Measurements from ENCODE around the gene SMU1.

SMU1 gene

DNA sequence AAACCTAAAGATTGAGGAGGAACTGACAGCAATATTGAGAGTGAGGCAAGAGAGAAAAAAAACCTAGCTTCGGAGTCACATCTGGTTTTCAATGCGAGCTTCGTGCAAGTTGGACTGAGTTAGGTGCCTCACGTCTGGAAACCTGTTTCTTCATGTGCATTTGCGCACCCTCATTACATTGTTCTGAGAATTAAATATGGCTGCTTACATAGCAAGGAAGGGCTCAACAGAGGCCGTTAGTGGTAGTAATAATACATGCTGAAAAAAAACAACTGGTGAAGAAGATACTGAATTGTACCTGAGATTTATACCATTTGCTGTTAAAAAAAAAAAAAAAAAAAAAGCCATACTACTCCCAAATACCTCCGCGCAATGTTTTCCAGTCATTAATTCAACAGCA lies 32.8 kb downstream of the SMU1 start:
- DNase-seq: peak; percentile 42

DNA sequence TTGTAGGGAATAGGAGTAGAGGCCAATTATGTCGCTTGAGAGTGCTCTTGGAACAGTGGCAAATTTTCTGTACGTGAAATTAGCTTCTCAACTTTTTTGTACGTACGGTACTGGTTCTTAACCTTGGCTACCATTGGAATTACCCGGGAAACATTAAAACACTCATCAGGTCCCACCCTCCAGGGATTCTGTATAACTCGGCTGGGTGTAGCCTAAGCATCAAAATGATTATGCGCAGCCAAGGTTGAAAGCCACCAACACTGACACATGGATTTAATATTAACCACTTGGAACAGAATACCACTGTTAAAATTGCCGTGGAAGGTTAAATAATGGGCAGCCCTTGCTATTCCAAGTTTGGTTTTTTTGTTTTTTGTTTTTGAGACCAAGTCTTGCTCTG lies 34.0 kb downstream of the SMU1 start:
- DNase-seq: no peak

DNA sequence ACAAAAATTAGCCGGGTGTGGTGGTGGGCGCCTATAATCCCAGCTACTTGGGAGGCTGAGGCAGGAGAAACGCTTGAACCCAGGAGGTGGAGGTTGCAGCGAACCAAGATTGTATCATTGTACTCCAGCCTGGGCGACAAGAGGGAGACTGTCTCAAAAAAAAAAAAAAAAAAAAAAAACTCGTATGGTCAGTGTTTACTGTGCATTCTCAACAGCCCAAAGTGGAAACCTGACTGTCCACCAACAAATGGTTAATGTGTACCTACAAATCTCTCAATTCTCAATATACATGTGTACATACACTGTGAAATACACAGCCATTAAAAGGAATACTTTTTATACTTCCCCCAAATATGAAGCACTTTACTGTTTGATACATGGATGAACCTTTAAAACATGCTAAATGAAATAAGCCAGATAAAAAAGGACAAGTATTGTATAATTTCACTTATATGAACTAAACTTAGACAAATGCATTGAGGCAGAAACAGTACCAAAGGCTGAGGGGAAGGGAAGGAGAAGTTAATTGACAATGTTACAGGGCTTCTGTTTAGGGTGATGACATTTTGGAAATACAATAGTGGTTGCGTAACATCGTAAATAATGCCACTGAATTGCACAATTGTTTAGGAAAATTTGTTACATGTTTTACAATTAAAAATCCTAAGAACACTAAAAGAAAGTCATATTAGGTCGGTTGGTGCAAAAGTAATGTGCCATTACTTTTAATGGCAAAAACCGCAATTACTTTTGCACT lies 34.9 kb downstream of the SMU1 start:
- DNase-seq: no peak

DNA sequence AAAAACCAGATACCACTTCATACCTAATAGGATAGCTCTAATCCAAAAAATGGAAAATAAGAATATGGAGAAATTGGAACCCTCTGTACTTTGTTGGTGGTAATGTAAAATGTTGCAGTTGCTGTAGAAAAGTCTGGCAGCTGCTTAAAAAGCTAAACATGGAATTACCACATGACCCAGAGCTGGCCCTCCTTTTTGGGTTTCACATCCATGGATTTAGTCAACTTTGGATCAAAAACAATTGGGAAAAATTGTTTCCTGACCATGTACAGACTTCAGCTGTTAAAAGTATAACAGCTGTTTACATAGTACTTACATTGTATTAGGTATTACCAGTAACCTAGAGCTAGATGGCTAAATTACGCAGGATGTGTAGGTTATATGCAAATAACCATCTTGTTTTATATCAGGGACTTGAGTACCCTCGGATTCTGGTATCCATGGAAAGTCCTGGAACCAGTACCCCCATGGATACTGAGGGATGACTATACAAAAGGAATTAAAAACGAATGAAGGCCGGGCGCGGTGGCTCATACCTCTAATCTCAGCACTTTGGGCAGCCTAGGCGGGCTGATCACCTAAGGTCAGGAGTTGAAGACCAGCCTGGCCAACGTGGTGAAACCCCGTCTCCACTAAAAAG lies 35.6 kb downstream of the SMU1 start:
- no peak for DNase-seq

DNA sequence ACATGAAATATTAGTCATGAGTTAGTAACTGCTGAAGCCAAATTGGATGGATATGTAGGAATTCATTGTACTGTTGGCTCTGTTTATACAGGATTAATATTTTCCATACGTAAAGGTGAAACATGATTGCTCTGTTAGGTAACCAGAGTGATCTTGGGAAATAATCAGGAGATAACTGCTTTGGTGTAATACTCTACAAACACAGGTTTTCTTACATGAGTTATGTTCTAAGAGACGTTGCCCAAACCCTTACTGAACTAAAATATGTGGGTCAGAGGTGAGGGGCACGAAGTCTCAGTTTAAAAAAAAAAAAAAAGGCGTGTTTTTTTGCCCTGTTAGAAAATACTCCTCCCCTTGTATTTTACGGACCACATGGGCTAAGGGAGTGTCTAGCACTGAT lies 43.6 kb downstream of the SMU1 start:
- no peak for DNase-seq

DNA sequence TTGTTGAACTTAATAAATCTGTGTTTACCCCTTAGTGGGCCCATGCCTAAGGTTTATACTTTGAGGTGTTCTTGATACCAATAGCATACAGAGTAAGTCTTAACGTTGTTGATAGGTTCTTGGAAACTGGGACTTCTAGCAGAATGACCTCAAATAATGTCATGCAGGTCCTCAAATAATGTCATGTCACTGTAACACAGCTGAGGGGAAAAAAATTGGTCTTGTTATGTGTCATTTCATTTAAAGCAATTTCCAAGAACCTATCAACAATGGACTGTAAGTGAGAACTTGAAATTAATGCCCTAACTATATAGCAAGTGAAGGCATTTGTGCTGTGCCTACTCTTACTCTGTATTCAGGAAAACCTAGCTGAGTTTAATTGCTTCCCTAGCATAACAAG lies 44.2 kb downstream of the SMU1 start:
- DNase-seq: no peak

DNA sequence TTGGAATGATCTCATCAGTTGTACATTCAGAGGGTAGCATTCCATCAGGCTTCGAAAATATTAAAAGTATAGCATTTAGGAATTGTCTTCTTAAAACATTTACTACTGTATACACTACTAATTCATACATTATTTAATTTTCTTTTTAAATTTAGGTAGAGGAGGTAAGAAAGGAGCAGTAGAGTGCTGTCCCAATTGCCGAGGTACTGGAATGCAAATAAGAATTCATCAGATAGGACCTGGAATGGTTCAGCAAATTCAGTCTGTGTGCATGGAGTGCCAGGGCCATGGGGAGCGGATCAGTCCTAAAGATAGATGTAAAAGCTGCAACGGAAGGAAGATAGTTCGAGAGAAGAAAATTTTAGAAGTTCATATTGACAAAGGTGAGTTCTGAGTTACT lies 46.2 kb downstream of the SMU1 start:
- no peak for DNase-seq

DNA sequence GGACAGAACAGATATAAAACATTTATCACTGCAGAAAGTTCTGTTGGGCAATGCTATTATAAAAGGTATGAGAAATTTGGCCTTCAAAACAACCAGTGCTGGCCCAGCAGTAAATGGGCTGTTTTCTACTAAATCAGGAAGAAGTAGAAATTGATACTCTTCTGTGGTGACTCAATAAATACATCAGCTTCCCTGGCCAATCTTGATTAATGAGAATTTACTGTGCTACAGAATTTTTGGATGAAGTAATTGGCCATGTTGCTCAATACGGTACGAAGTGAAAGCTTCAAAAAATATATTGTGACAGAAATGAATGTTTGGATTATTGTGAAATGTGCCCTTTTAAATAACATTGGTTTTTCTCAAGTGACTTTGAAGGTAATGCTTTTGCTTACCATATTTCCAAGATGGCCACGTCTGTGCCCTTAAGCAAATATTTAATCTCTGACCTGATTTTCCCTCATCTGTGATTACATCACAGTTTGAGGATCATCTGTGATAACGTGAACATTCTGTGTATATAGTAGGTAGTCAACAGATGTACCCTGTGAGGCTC lies 47.2 kb downstream of the SMU1 start:
- no peak for DNase-seq

DNA sequence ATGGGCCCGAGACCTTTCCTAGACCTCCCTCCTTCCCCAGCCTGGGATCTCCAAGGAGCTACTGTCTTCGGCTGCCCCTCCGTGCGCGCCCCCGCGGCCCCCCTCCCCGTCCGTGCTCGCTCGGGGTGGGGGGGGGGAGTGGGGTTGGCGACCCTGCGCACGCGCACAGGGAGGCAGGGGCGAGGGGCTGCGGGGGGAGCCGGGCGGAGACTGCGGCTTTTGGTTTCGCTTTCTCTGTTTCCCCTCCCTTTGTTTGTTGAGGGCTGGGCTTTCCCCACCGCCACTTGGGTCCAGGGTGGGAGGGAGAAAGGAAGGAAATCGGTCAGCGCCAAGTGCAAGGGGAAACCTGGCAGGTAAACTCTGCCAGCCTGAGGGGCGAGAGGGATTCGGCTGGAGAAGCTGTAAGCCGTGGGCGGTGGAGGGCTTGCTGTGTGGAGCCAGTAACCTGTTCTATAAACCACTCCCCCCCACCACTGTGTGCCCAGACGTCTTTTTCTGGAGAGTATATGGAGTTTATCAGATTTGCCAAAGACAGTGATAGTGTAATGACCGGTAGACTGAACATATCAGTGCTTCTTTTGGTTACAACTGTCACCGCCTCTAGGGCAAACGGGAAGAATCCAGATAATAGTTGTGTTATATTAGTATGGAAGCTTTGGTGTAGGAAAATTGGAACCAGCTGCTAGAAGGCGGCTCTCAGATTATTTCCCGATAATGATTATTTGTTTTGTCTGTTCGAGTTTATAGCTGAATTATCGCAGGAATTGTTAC lies 50.7 kb downstream of the SMU1 start:
- peak; percentile 6 for DNase-seq

DNA sequence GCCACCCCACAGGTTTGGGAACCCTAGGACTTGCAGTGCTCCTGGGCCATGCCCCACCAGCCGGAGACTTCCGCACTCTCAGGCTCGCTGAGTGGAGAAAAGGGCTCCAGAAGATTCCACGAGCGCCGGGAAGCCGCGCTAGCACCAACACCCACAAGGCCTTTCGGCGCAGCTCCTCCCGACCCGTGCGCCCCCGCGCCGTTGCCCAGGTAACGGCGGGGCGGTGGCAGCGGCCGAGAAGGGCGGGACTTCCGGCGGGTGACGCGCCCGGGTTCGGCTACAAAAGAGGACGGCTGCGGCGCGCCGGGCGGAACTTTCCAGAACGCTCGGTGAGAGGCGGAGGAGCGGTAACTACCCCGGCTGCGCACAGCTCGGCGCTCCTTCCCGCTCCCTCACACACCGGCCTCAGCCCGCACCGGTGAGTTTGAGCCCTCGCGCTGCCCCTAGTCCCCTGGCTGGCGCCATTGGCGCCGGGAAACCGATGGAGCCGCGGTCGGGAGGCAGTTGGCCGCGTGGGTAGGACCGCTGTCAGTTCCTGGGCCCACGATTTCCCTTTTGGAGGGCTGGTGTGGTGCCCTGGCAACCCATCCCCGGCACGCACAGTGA lies 51.4 kb downstream of the SMU1 start, which contains the start of gene DNAJA1:
Gene DNAJA1 (plus strand): TSS at position 308 of the 606 bp plus-strand sequence. CDS start 1,212 bp downstream, outside the sequence.
- DNase-seq: peak; percentile 76

DNA sequence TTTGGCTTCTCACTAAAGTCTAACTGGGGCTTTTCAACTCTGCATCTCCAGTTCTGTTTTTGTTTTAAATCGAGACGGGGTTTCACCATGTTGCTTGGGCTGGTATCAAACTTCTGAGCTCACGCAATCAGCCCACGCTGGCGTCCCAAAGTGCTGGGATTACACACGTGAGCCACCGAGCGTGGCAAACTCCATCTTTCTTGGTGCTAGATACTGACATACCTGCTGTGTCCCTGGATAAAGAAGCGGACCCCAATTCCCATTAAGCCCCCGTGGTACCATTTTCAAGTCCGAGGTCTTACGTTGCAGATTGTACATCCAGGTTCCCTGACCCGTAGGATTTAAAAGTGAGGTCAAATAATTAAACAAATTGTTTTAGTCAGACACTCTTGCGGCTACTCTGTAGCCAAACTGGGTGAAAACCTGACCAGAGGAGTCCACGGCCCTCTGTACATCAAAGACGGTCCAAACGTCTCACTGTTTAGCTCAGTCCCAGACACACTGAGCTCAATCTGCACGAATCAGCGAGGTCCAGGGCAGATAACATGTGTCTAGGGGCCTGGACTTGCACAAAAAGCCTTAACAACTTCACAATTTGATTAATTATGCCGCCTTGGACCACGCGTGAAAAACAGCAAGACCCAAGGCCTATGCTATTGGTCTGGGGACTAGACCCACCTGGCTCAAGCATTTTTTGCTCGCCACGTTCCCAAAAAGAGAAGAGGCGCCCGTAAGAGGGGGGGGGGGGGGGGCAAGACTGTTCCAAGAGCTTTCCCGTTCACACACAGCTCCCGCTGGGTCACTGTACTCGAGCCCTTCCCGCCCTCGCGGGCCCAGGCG lies 52.1 kb downstream of the SMU1 start:
- DNase-seq: no peak

DNA sequence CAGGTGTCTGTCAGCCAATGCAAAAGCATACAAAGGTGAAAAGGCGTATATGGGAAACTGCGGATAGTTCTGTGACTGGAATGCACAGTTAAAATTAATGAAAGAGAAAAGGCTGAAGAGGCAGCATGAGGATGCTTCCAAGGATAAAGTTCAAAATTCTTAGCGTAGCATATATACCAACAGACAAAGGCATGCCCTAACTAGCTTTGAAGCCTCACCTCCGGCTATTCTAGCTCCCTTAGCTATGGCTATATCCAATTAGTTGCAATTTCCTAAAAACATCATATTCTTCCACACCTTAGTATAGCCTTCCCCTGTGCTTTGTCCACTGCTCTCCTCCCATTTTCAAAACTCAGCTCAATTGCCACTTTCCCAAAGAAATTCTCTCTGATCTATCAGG lies 52.8 kb downstream of the SMU1 start:
- no peak for DNase-seq

DNA sequence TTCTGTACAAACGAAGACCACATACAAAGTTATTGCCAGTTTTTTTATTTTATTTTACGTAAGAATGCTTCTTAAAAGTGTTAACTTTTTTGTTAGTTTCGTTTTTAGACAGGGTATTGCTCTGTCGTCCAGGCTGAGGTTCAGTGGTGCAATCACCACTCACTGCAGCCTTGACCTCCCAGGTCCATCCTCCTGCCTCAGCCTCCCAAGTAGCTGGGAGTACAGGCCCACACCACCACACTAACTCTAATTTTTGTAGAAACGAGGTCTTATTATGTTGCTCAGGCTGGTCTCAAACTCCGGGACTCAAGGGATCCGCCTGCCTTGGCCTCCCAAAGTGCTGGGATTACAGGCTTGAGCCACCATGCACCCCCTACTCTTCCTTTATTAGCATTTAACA lies 53.7 kb downstream of the SMU1 start:
- DNase-seq: no peak

DNA sequence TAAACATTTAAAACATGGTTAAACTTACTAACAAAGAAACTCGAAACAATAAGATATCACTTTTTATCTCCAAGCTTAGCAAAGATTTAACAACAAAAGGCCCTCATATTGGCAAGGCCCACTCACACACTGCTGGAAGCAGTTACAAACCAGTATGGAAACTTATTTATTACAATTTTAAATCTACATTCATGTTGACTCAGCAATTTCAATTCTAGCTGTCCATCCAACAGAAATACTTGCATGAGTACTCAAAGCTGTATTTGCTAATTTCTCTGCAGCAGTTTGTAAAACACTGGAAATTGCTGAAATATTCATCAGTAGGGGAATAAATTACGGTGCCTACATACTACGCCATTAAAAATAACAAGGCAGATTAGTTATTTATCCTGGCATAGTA lies 54.2 kb downstream of the SMU1 start:
- no peak for DNase-seq

DNA sequence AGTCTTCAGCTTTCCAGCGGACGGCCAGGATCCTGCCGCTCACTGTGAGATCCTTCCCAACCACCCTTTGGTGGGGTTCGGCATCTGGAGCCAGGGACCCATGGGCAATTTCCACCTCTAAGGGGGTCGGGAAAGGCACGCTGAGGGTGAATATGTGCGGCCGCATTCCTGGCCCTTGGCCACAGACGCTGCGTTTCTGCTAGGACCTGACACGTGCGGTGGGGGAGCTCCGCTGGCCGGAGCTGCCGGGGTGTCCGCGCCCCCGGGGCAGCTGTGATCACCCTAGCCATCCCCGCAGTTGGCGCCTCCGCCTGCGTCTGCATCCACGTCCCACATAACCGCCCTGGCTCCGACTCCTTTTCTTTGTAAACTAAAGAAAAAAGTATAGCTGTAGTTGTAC lies 56.7 kb downstream of the SMU1 start:
- DNase-seq: no peak

DNA sequence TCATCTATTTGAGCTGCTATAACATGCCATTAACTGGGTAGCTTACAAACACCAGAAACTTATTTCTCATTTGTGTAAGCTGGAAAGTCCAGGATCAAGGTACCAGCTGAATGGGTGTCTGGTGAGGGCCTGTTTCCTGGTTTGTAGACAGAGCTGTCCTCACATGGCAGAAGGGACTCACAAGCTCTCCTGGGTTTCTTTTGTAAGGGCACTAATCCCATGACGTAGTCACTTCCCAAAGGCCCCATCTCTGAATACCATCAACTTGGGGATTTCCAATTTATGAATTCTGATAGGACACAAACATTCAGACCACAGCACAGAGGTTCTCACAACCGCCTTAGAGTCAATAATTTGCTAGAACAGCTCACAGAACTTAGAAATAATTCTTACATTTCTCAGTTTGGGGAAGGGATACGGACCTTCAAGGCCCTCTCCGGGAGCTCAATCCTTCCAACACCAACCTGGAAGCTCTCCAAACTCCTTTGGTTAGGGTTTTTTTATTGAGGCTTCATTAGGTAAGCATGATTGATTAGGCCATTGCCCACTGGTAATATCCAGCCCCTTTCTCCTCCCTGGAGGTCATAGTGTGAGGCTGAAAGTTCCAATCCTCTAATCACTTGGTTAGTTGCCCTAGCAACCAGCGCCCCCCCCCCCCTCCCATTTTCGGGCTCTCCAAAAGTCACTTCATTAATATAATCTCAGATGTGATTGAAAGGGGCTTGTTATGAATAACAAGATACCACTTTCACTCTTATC lies 59.0 kb downstream of the SMU1 start:
- DNase-seq: no peak

DNA sequence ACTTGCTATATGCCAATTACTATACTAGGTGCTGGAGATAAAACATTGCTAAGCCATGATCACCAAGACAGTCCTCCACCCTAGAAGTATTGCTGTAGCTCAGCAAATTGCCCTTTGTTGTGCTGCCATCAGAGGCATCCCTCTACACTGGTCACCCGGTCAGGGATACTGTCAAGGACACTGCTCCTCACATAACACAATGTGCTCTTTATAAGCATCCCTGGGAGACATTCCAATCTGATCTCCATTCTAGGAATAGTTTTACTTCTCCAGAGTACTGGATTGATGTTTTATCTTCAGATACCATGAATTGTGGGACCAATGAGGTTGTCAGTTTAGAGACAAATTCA lies 61.8 kb downstream of the SMU1 start:
- no peak for DNase-seq

DNA sequence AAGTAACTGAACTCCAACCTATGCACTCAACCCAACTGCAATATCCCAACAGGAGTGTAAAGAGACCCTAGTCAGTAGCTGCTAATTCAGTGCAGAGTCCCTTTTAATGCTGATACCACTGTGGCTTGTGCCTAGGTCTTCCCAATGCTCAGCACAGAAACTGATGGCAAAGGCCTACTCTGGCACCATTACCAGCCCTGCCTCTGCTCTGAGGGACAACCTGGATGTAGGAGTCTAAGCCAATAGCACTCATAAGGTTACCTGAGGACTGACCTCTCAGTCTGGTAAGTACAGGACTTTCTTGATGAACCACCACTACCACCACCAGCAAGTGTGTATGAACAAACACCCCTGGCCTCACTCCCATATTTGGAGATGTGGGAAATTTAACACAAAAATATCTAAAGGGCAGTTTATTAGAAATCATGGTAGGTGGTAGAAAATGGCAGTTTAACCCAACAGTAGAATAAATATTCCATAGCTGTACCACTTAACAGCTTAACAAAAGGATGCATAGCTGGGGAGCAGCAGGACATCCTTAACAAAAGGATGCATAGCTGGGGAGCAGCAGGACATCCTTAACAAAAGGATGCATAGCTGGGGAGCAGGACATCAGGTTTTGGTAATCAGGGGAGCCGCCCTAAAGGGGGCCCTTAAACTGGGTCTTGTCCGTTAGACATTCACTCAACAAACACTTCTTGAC lies 62.4 kb downstream of the SMU1 start:
- no peak for DNase-seq

DNA sequence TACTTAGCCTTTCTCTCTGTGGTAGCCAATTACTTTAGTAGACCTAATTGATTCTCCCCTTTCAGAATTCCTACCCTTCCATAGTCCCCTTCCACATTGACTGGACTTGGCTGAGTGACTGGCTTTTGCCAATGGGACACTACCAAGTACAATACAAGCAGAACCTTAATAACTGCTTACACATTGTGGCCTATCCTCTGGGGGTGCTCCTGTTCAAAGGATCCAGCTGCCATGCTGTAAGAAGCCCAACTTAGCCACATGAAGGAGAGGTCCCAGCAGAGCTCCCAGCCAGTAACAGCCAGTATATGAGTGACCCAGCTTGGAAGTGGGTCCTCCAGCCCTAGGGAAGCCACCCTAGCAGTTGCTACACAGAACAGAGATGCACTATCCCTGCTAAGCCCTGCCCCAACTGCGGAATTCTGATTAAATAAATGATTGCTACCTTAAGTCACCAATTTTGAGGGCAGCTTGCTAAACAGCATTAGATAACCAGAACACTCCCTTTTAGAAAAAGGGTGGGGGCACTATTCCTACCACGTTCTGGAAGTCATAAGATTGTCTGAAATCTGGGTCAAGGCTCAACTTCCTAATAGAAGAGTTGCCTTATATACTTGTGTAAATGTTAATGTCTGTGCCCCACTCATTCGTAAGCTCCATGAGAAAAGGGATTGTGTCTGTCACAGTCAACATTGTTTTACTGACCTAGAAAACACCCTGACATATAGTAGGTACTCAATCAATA lies 64.0 kb downstream of the SMU1 start:
- no peak for DNase-seq

DNA sequence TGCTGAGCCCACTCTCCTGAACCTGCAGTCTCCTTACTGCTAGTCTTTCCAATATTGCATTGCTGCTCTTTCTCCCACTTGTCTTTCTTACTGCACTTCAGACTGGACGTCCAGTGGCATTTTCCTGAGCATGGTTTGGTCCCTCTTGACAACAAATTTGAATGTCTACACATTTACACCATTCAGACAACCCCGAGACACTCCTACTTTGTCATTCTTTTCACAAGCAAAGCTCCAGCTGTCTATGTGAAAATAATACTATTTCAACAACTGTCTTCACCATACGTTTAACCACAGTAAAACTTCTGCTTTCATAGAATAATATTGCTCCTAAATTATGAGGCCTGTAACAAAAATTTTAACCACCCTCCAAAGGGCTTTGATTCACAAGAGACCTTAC lies 64.6 kb downstream of the SMU1 start:
- no peak for DNase-seq

Data from NCI-H2171 treated with DMSO at 0.1 percent for 48 hours (cell line).